HepG2 (cell line): ENCODE data around the gene SASH1. TPM values are rescaled to one million over a fixed set of nuclear protein-coding genes. Genes with fewer than 3 reads are reported as not detected.
A peak's percentile ranks its signal among the peaks of the same experiment; 100 is the strongest.

Experiments used
- ATF7 ChIP-seq, 2 experiments: fragments of 450-650 bp in 1 of 2; sonication (generic) in 1 of 2; formaldehyde crosslinking in 1 of 2; IDR thresholded peaks; 2 replicates each; pipeline versions ENCODE4 v1.4.0 to v1.6.1; 2016 to 2020; ENCODE audit warnings: antibody characterized with exemption in 1 of 2, mild to moderate bottlenecking in 1 of 2, missing genetic modification reagents in 1 of 2
- CCDC6 ChIP-seq: sonication (generic); formaldehyde crosslinking; IDR thresholded peaks from 2 replicates; pipeline ENCODE4 v1.8.1; 2022; ENCODE audit warnings: mild to moderate bottlenecking, missing genetic modification reagents, moderate library complexity
- MIXL1 ChIP-seq: IDR thresholded peaks from 2 replicates; pipeline ENCODE4 v1.6.1; 2016
- NR2F1 ChIP-seq, 2 experiments: fragments of 450-650 bp in 1 of 2; formaldehyde crosslinking in 1 of 2; IDR thresholded peaks; 2 replicates each; pipeline versions ENCODE4 v1.5.0 to v1.6.1; 2016 to 2020; ENCODE audit warnings: mild to moderate bottlenecking in 1 of 2, missing compliant biosample characterization in 1 of 2, missing genetic modification reagents in 1 of 2, moderate library complexity in 1 of 2
- PAF1 ChIP-seq: IDR thresholded peaks from 2 replicates; pipeline ENCODE4 v1.6.1; 2016; ENCODE audit warnings: missing genetic modification reagents, missing compliant biosample characterization
- ZNF10 ChIP-seq: sonication (generic); formaldehyde crosslinking; IDR thresholded peaks from 2 replicates; pipeline ENCODE4 v1.4.0; 2020; ENCODE audit warnings: mild to moderate bottlenecking, low read depth, missing genetic modification reagents, borderline replicate concordance
- ZNF20 ChIP-seq: sonication (generic); formaldehyde crosslinking; IDR thresholded peaks from 2 replicates; pipeline ENCODE4 v1.4.0; 2020; ENCODE audit warnings: mild to moderate bottlenecking, moderate library complexity, missing genetic modification reagents
- ZNF501 ChIP-seq: sonication (generic); formaldehyde crosslinking; IDR thresholded peaks from 2 replicates; pipeline ENCODE4 v1.5.1; 2020; ENCODE audit warnings: mild to moderate bottlenecking, moderate library complexity, missing genetic modification reagents
- polyA plus RNA-seq, 8 experiments: library from polyadenylated mRNA; depleted of rRNA in 3 of 8; stranded (reverse) in 7 of 8; unstranded in 1 of 8; fragments of >200 nt; fragmentation: Illumina TruSeq in 4 of 8; extraction: Trizol in 4 of 8; gene quantifications; 2 replicates each; pipeline versions ENCODE4 v1.2.1 to v1.2.3, GENCODE V29; 2011 to 2016; ENCODE audit warnings: low read depth in 4 of 8, missing spikeins in 1 of 8, mixed read lengths in 1 of 8; ENCODE audit not compliant: insufficient read depth in 1 of 8
- total RNA-seq, 5 experiments: library from RNA; depleted of rRNA; stranded (reverse); fragments of >200 nt; fragmentation: Illumina TruSeq; extraction: Trizol; gene quantifications; 2 replicates each; pipeline ENCODE4 v1.2.3, GENCODE V29; 2016; ENCODE audit warnings: low read depth in 1 of 5
- TF ChIP-seq, protein P1 (sequence below): sonication (generic); formaldehyde crosslinking; IDR thresholded peaks from 2 replicates; pipeline ENCODE4 v1.4.0; 2020; ENCODE audit warnings: mild to moderate bottlenecking, missing genetic modification reagents, borderline replicate concordance
- TF ChIP-seq, protein P2 (sequence below): sonication (generic); formaldehyde crosslinking; IDR thresholded peaks from 2 replicates; pipeline ENCODE4 v1.4.0; 2020; ENCODE audit warnings: missing genetic modification reagents, mild to moderate bottlenecking, borderline replicate concordance
- TF ChIP-seq, protein P3 (sequence below): sonication (generic); formaldehyde crosslinking; conservative IDR thresholded peaks from 2 replicates; pipeline ENCODE4 v1.5.0; 2020; ENCODE audit warnings: missing genetic modification reagents
- TF ChIP-seq, protein P4 (sequence below): IDR thresholded peaks from 2 replicates; pipeline ENCODE4 v1.6.1; 2016; ENCODE audit warnings: control low read depth
- TF ChIP-seq, protein P5 (sequence below): sonication (generic); formaldehyde crosslinking; IDR thresholded peaks from 2 replicates; pipeline ENCODE4 v1.9.0; 2021; ENCODE audit warnings: missing genetic modification reagents, borderline replicate concordance

SASH1 gene
- total and polyA plus RNA-seq, 2 of the 13 experiments (the other 11 are each of a cell fraction or from before 2014, with no cell fraction given) = 7.5 to 8.2 TPM

DNA sequence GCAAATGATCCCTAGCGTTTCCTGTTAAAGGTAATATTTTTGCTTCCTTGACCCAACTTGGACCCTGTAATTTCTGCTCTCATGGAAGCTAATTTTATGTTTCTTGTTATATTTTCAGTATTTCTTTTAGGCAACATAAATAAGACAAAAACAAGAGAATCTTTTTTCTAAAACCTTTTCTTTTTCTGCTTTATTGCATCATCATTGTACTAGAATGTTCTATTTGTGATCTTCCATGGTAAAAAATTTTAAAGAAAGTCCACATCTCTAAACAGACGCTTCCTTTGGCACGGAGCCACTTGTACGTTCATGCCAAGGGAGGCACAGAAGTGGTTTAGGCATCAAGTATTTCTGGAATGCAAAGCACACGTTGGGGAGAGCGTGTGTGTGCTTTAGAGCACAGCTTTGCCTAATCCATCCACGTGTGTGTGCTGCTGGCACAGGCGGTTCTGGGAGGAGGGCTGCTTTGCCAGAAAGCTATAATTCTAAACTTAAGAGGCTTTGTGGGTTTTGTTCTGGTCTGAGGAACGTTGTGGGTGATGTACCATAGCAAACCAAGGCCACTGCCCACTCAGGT lies 98.3 kb downstream of the SASH1 start (continued):
- TF ChIP-seq, protein P1, sequence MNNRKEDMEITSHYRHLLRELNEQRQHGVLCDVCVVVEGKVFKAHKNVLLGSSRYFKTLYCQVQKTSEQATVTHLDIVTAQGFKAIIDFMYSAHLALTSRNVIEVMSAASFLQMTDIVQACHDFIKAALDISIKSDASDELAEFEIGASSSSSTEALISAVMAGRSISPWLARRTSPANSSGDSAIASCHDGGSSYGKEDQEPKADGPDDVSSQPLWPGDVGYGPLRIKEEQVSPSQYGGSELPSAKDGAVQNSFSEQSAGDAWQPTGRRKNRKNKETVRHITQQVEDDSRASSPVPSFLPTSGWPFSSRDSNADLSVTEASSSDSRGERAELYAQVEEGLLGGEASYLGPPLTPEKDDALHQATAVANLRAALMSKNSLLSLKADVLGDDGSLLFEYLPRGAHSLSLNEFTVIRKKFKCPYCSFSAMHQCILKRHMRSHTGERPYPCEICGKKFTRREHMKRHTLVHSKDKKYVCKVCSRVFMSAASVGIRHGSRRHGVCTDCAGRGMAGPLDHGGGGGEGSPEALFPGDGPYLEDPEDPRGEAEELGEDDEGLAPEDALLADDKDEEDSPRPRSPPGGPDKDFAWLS = no peak
- TF ChIP-seq, protein P2, sequence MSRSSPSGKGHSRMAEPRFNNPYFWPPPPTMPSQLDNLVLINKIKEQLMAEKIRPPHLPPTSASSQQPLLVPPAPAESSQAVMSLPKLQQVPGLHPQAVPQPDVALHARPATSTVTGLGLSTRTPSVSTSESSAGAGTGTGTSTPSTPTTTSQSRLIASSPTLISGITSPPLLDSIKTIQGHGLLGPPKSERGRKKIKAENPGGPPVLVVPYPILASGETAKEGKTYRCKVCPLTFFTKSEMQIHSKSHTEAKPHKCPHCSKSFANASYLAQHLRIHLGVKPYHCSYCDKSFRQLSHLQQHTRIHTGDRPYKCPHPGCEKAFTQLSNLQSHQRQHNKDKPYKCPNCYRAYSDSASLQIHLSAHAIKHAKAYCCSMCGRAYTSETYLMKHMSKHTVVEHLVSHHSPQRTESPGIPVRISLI (CRISPR knock-in tag) = no peak
- TF ChIP-seq ZNF20 (CRISPR knock-in tag) (no peak), CCDC6 (CRISPR knock-in tag) (no peak), ZNF501 (CRISPR knock-in tag) (no peak), ZNF10 (no peak), PAF1 (CRISPR knock-in tag) (no peak), ATF7 (IDR thresholded peaks at IDR 0.05) (peak; percentile 64; the same call in 1 of the 2 replicates), ATF7 (CRISPR knock-in tag; IDR thresholded peaks at IDR 0.05) (no peak), NR2F1 (CRISPR knock-in tag; IDR thresholded peaks at IDR 0.05) (no peak), MIXL1 (CRISPR knock-in tag) (no peak)
- TF ChIP-seq, protein P3, sequence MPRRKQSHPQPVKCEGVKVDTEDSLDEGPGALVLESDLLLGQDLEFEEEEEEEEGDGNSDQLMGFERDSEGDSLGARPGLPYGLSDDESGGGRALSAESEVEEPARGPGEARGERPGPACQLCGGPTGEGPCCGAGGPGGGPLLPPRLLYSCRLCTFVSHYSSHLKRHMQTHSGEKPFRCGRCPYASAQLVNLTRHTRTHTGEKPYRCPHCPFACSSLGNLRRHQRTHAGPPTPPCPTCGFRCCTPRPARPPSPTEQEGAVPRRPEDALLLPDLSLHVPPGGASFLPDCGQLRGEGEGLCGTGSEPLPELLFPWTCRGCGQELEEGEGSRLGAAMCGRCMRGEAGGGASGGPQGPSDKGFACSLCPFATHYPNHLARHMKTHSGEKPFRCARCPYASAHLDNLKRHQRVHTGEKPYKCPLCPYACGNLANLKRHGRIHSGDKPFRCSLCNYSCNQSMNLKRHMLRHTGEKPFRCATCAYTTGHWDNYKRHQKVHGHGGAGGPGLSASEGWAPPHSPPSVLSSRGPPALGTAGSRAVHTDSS (CRISPR knock-in tag) = no peak
- TF ChIP-seq, protein P4, sequence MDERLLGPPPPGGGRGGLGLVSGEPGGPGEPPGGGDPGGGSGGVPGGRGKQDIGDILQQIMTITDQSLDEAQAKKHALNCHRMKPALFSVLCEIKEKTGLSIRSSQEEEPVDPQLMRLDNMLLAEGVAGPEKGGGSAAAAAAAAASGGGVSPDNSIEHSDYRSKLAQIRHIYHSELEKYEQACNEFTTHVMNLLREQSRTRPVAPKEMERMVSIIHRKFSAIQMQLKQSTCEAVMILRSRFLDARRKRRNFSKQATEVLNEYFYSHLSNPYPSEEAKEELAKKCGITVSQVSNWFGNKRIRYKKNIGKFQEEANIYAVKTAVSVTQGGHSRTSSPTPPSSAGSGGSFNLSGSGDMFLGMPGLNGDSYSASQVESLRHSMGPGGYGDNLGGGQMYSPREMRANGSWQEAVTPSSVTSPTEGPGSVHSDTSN (CRISPR knock-in tag) = no peak
- TF ChIP-seq, protein P5, sequence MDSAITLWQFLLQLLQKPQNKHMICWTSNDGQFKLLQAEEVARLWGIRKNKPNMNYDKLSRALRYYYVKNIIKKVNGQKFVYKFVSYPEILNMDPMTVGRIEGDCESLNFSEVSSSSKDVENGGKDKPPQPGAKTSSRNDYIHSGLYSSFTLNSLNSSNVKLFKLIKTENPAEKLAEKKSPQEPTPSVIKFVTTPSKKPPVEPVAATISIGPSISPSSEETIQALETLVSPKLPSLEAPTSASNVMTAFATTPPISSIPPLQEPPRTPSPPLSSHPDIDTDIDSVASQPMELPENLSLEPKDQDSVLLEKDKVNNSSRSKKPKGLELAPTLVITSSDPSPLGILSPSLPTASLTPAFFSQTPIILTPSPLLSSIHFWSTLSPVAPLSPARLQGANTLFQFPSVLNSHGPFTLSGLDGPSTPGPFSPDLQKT = no peak
